ENCODE data around the gene FAM186B. TPM values are rescaled to one million over a fixed set of nuclear protein-coding genes. Genes with fewer than 3 reads are reported as not detected.
"Not testable (repeated sequence)": the region's sequence is repeated elsewhere in the genome, so short reads cannot be mapped to it uniquely, and the experiment has no call there.

The FAM186B gene
- 0.13 and 0.26 TPM in 2 replicates for total RNA-seq

GRCh38 chr12:49605539-49605938 is at the start of gene FAM186B:
Gene FAM186B (minus strand): TSS chr12:49605639. CDS start chr12:49605477, 162 bp downstream.
- FAIRE-seq; DNase-seq (ENCODE audit: low read depth); H3K27me3 ChIP-seq (ENCODE audit: control insufficient read depth, insufficient read depth, low read length); H3K4me3 ChIP-seq (ENCODE audit: low read depth, low read length); H3K36me3 ChIP-seq (ENCODE audit: control insufficient read depth, insufficient read depth, low read length): not testable (repeated sequence)

GRCh38 chr12:49654715-49655114 is 49.3 kb upstream of the FAM186B start:
- TF ChIP-seq CTCF (IDR thresholded peaks at IDR 0.05; ENCODE audit: insufficient read depth, low read length, severe bottlenecking) = no peak
- Histone ChIP-seq H3K4me3 (ENCODE audit: low read depth, low read length) (no peak overlapping the region), H3K27me3 (ENCODE audit: control insufficient read depth, insufficient read depth, low read length) (no peaks in the 10 kb centered on the region), H3K36me3 (ENCODE audit: control insufficient read depth, insufficient read depth, low read length) (no peaks in the 10 kb centered on the region)
- FAIRE-seq = peak; percentile 43
- no peak for DNase-seq (ENCODE audit: low read depth)

- H3K27me3 ChIP-seq (ENCODE audit: control insufficient read depth, insufficient read depth, low read length) = no peaks in the 10 kb centered on the region
- no peak for TF ChIP-seq CTCF (IDR thresholded peaks at IDR 0.05; ENCODE audit: insufficient read depth, low read length, severe bottlenecking)
- no peaks in the 10 kb centered on the region for H3K36me3 ChIP-seq (ENCODE audit: control insufficient read depth, insufficient read depth, low read length)
- DNase-seq (ENCODE audit: low read depth) = peak; percentile 71
- no peak overlapping the region for H3K4me3 ChIP-seq (ENCODE audit: low read depth, low read length)
- peak; percentile 81 for FAIRE-seq
Observed at GRCh38 chr12:49652921-49653520, 47.6 kb upstream of the FAM186B start.

- FAIRE-seq (no peak), DNase-seq (ENCODE audit: low read depth) (no peak)
Observed at GRCh38 chr12:49651855-49652254, 46.4 kb upstream of the FAM186B start.

GRCh38 chr12:49649892-49650291 is 44.5 kb upstream of the FAM186B start:
- H3K4me3 ChIP-seq (ENCODE audit: low read depth, low read length) = no peak overlapping the region
- H3K27me3 ChIP-seq (ENCODE audit: control insufficient read depth, insufficient read depth, low read length) = no peaks in the 10 kb centered on the region
- no peak for TF ChIP-seq CTCF (IDR thresholded peaks at IDR 0.05; ENCODE audit: insufficient read depth, low read length, severe bottlenecking)
- DNase-seq (ENCODE audit: low read depth) = no peak
- peaks cover 1% of the 10 kb centered on the region for H3K36me3 ChIP-seq (ENCODE audit: control insufficient read depth, insufficient read depth, low read length)
- FAIRE-seq = peak; percentile 97

More at GRCh38 chr12:49651855-49652254, 46.4 kb upstream of the FAM186B start:
- no peak for TF ChIP-seq CTCF (IDR thresholded peaks at IDR 0.05; ENCODE audit: insufficient read depth, low read length, severe bottlenecking)
- Histone ChIP-seq H3K27me3 (ENCODE audit: control insufficient read depth, insufficient read depth, low read length) (no peaks in the 10 kb centered on the region), H3K4me3 (ENCODE audit: low read depth, low read length) (no peak overlapping the region), H3K36me3 (ENCODE audit: control insufficient read depth, insufficient read depth, low read length) (no peaks in the 10 kb centered on the region)

- H3K36me3 ChIP-seq (ENCODE audit: control insufficient read depth, insufficient read depth, low read length) = peaks cover 1% of the 10 kb centered on the region
- no peak for TF ChIP-seq CTCF (IDR thresholded peaks at IDR 0.05; ENCODE audit: insufficient read depth, low read length, severe bottlenecking)
- no peak for FAIRE-seq
- DNase-seq (ENCODE audit: low read depth) = no peak
- H3K4me3 ChIP-seq (ENCODE audit: low read depth, low read length) = no peak overlapping the region
- H3K27me3 ChIP-seq (ENCODE audit: control insufficient read depth, insufficient read depth, low read length) = no peaks in the 10 kb centered on the region
Observed at GRCh38 chr12:49649445-49649844, 44.0 kb upstream of the FAM186B start.

Data from bronchial epithelial cell (primary cell).